Astrocyte (in vitro differentiated cells and primary cell): ENCODE measurements around the gene EIF2D. TPM values are rescaled to one million over a fixed set of nuclear protein-coding genes. Genes with fewer than 3 reads are reported as not detected.
A peak's percentile ranks its signal among the peaks of the same experiment; 100 is the strongest.

Experiments used
- DNase-seq: peaks from one replicate; pipeline ENCODE4 v3.0.0-alpha.2; 2010; ENCODE audit warnings: low read depth
- FAIRE-seq: peaks from 2 replicates; lab custom pipeline; 2011; peaks lifted over from hg19 to GRCh38; lab: Jason Lieb, UNC
- H2AFZ ChIP-seq: 2 replicates; pipeline ENCODE4 v1.6.0; 2012; ENCODE audit warnings: low read depth, low read length, inconsistent platforms
- H3K27ac ChIP-seq: 2 replicates; pipeline ENCODE4 v1.5.1; 2011; ENCODE audit warnings: low read depth, low read length, inconsistent platforms
- H3K27me3 ChIP-seq: 2 replicates; pipeline ENCODE4 v1.6.0; 2011; ENCODE audit warnings: low read length, inconsistent platforms; ENCODE audit not compliant: insufficient read depth
- H3K36me3 ChIP-seq: 2 replicates; pipeline ENCODE4 v1.5.1; 2011; ENCODE audit warnings: low read length, inconsistent platforms; ENCODE audit not compliant: insufficient read depth
- H3K4me1 ChIP-seq: 2 replicates; pipeline ENCODE4 v1.5.1; 2011; ENCODE audit warnings: low read length, inconsistent platforms; ENCODE audit not compliant: insufficient read depth
- H3K4me2 ChIP-seq: 2 replicates; pipeline ENCODE4 v1.6.0; 2012; ENCODE audit warnings: low read length, inconsistent platforms
- H3K4me3 ChIP-seq: 2 replicates; pipeline ENCODE4 v1.5.1; 2011; ENCODE audit warnings: low read depth, mild to moderate bottlenecking, low read length, inconsistent platforms; ENCODE audit not compliant: insufficient read depth
- H3K79me2 ChIP-seq: 2 replicates; pipeline ENCODE4 v1.6.0; 2012; ENCODE audit warnings: mild to moderate bottlenecking, low read length, inconsistent platforms; ENCODE audit not compliant: insufficient read depth
- H3K9ac ChIP-seq: 2 replicates; pipeline ENCODE4 v1.6.0; 2012; ENCODE audit warnings: mild to moderate bottlenecking, low read length, inconsistent platforms
- H3K9me3 ChIP-seq: 2 replicates; pipeline ENCODE4 v1.5.1; 2012; ENCODE audit warnings: low read depth, mild to moderate bottlenecking, low read length, inconsistent platforms; ENCODE audit not compliant: insufficient read depth
- H4K20me1 ChIP-seq: 2 replicates; pipeline ENCODE4 v1.6.0; 2012; ENCODE audit warnings: low read length, inconsistent platforms; ENCODE audit not compliant: insufficient read depth
- H3K27ac Mint-ChIP-seq: one replicate; pipeline ENCODE4 v1.8.0; 2021; ENCODE audit warnings: mild to moderate bottlenecking, mixed read lengths; ENCODE audit not compliant: unreplicated experiment
- H3K27me3 Mint-ChIP-seq: one replicate; pipeline ENCODE4 v1.8.0; 2021; ENCODE audit warnings: low read depth, mixed read lengths; ENCODE audit not compliant: unreplicated experiment
- H3K36me3 Mint-ChIP-seq: one replicate; pipeline ENCODE4 v1.8.0; 2021; ENCODE audit warnings: low read depth, mixed read lengths; ENCODE audit not compliant: unreplicated experiment
- H3K4me1 Mint-ChIP-seq: one replicate; pipeline ENCODE4 v1.8.0; 2021; ENCODE audit warnings: low read depth, mixed read lengths; ENCODE audit not compliant: unreplicated experiment
- H3K4me3 Mint-ChIP-seq: one replicate; pipeline ENCODE4 v1.8.0; 2021; ENCODE audit warnings: mild to moderate bottlenecking, moderate library complexity, mixed read lengths; ENCODE audit not compliant: unreplicated experiment
- H3K9me3 Mint-ChIP-seq: one replicate; pipeline ENCODE4 v1.8.0; 2021; ENCODE audit warnings: mild to moderate bottlenecking, mixed read lengths; ENCODE audit not compliant: unreplicated experiment
- EZH2 ChIP-seq: IDR thresholded peaks from 2 replicates; pipeline ENCODE4 v1.6.1; 2012; ENCODE audit warnings: mild to moderate bottlenecking, low read length, inconsistent platforms; ENCODE audit not compliant: insufficient read depth
- total RNA-seq: library from RNA; stranded (reverse); gene quantifications from 2 replicates; pipeline ENCODE4 v1.2.1, GENCODE V29; 2021
- TF ChIP-seq, protein P1 (sequence below): IDR thresholded peaks from 2 replicates; pipeline ENCODE4 v1.5.1; 2011; ENCODE audit warnings: low read depth, mild to moderate bottlenecking, inconsistent platforms, low read length, moderate library complexity; ENCODE audit not compliant: insufficient read depth

Gene EIF2D
- total RNA-seq, 1 donor from 2014 or later: 27.3 TPM

DNA sequence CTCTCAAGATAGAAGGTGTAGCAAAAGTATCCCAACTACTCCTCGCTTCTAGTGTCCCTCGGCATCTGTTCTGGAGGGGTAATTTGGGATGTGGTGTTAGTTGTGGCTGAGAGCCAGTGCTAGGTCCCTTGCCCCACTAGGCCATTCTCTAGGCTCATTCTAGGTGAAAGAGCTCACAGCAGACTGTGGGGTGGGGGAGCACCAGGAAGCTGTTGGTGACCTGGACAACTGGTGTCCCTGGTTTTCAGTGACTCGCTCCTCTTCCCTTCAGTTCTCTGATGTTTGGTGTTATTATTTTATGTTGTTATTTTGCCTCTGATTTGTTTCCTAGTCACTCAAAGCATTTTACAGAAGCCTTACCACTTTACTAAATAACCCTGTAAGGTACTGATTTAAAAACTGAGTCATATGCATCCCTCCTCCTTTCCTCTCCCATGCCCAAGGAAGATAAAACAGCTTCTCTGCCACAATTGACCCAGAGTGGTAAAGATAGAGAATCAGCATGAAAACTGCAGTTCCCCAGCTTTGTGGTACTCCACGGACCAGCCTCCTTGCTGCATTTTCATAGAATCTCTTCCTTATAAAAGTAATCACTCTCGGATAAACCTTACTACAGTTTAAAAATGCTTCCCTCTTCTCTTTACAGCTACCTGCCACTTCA is 37.1 kb upstream of the EIF2D start:
- H3K36me3 Mint-ChIP-seq: peaks cover 11% of the 10 kb centered on the region
- no peak overlapping the region for H3K9ac ChIP-seq

DNA sequence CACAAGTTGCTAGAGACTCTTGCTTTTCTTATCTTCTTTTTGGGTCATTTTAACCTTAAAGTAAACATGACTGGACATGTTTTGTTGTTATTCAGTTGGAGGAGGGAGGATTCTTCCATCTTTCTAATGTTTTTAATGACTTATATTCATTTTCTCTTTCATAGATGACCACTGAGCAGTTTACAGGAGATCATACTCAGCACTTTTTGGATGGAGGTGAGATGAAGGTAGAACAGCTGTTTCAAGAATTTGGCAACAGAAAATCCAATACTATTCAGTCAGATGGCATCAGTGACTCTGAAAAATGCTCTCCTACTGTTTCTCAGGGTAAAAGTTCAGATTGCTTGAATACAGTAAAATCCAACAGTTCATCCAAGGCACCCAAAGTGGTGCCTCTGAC is 35.0 kb upstream of the EIF2D start:
- TF ChIP-seq, protein P1, sequence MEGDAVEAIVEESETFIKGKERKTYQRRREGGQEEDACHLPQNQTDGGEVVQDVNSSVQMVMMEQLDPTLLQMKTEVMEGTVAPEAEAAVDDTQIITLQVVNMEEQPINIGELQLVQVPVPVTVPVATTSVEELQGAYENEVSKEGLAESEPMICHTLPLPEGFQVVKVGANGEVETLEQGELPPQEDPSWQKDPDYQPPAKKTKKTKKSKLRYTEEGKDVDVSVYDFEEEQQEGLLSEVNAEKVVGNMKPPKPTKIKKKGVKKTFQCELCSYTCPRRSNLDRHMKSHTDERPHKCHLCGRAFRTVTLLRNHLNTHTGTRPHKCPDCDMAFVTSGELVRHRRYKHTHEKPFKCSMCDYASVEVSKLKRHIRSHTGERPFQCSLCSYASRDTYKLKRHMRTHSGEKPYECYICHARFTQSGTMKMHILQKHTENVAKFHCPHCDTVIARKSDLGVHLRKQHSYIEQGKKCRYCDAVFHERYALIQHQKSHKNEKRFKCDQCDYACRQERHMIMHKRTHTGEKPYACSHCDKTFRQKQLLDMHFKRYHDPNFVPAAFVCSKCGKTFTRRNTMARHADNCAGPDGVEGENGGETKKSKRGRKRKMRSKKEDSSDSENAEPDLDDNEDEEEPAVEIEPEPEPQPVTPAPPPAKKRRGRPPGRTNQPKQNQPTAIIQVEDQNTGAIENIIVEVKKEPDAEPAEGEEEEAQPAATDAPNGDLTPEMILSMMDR: no peak
- no peak for TF ChIP-seq EZH2
- FAIRE-seq: no peak
- Histone ChIP-seq H3K27me3 (no peaks in the 10 kb centered on the region), H3K4me2 (no peak overlapping the region), H3K4me3 (no peak overlapping the region), H2AFZ (no peak overlapping the region), H3K79me2 (no peaks in the 10 kb centered on the region), H3K4me1 (no peaks in the 10 kb centered on the region), H3K27ac (no peak overlapping the region), H3K9me3 (no peaks in the 10 kb centered on the region), H3K36me3 (peaks cover 11% of the 10 kb centered on the region), H3K9ac (no peak overlapping the region), H4K20me1 (peaks cover 11% of the 10 kb centered on the region)
- H3K27ac Mint-ChIP-seq: peak overlapping the region; percentile 6
- no peaks in the 10 kb centered on the region for H3K9me3 Mint-ChIP-seq
- no peak for DNase-seq
- peaks cover 11% of the 10 kb centered on the region for H3K36me3 Mint-ChIP-seq
- no peak overlapping the region for H3K4me3 Mint-ChIP-seq
- H3K27me3 Mint-ChIP-seq: no peaks in the 10 kb centered on the region
- peaks cover 14% of the 10 kb centered on the region for H3K4me1 Mint-ChIP-seq

More for the DNA sequence above, 37.1 kb upstream of the EIF2D start:
- Mint-ChIP-seq H3K9me3 (no peaks in the 10 kb centered on the region), H3K27ac (no peak overlapping the region), H3K27me3 (no peaks in the 10 kb centered on the region), H3K4me3 (no peak overlapping the region), H3K4me1 (peaks cover 14% of the 10 kb centered on the region)
- Histone ChIP-seq H3K79me2 (no peaks in the 10 kb centered on the region), H3K4me2 (no peak overlapping the region), H2AFZ (no peak overlapping the region), H3K4me1 (no peaks in the 10 kb centered on the region), H3K27ac (no peak overlapping the region), H3K27me3 (no peaks in the 10 kb centered on the region), H3K9me3 (no peaks in the 10 kb centered on the region), H3K36me3 (peaks cover 11% of the 10 kb centered on the region), H3K4me3 (no peak overlapping the region), H4K20me1 (peaks cover 11% of the 10 kb centered on the region)
- FAIRE-seq (no peak), DNase-seq (no peak)
- no peak for TF ChIP-seq EZH2
- TF ChIP-seq, protein P1: no peak

DNA sequence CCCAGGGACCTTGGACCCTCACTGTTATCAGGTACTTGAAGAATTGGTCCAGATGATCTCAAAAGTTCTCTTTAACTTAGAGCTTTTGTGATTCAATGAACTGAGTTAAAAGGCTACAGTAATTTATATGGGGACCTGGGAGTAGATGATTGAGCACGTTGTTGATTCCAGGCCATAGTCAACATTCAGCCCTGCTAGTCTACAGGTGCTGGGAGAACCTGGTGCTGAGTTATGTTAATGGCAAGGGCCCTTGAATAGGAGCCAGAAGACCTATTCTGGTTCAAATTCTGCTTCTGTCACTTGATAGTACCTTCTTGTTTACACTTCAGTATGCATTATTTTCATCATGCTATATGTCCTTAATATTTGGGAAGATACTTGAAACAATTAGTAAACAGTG is 34.2 kb upstream of the EIF2D start:
- H3K36me3 ChIP-seq: peaks cover 11% of the 10 kb centered on the region
- peaks cover 11% of the 10 kb centered on the region for H4K20me1 ChIP-seq
- FAIRE-seq: no peak
- Mint-ChIP-seq H3K27me3 (no peaks in the 10 kb centered on the region), H3K36me3 (peaks cover 11% of the 10 kb centered on the region), H3K4me1 (peaks cover 14% of the 10 kb centered on the region), H3K9me3 (no peaks in the 10 kb centered on the region), H3K27ac (no peak overlapping the region), H3K4me3 (no peak overlapping the region)
- no peak overlapping the region for H3K4me2 ChIP-seq
- no peak overlapping the region for H2AFZ ChIP-seq
- no peaks in the 10 kb centered on the region for H3K27me3 ChIP-seq
- TF ChIP-seq, protein P1: no peak
- no peak for TF ChIP-seq EZH2
- no peak overlapping the region for H3K4me3 ChIP-seq
- H3K27ac ChIP-seq: no peak overlapping the region
- no peak overlapping the region for H3K9ac ChIP-seq
- H3K4me1 ChIP-seq: no peaks in the 10 kb centered on the region
- DNase-seq: no peak
- no peaks in the 10 kb centered on the region for H3K79me2 ChIP-seq
- H3K9me3 ChIP-seq: no peaks in the 10 kb centered on the region
